Body of pancreas (tissue), 4 donors: ENCODE results near the gene CADM2.

ENCODE experiments used
- POLR2A ChIP-seq, 3 donors: fragments of 450-650 bp; IDR thresholded peaks; one replicate each; pipeline ENCODE4 v1.6.1; 2016; ENCODE audit warnings: antibody characterized with exemption in 3 of 3, mild to moderate bottlenecking in 2 of 3
- TF ChIP-seq, protein P1 (sequence below), 7 experiments: fragments of 450-650 bp in 4 of 7; fragments of 200-600 bp in 3 of 7; sonication (generic) in 3 of 7; IDR thresholded peaks; one replicate each; pipeline ENCODE4 v1.5.1; 2016 to 2019; ENCODE audit warnings: antibody characterized with exemption in 7 of 7

DNA sequence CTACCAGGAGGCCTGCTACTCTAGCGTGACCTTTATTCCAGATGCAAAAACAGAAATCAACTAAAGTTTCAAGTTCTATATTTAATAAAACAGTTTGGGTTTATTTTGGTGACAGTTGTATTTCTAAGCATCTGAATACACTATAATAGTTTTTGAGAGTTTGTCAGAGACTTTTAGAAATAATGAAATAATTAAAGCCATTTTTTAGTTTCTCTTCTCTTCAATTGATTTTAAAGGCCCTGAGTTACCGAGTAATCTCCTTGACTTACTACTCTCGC lies 523.4 kb downstream of the CADM2 start:
- TF ChIP-seq, protein P1, sequence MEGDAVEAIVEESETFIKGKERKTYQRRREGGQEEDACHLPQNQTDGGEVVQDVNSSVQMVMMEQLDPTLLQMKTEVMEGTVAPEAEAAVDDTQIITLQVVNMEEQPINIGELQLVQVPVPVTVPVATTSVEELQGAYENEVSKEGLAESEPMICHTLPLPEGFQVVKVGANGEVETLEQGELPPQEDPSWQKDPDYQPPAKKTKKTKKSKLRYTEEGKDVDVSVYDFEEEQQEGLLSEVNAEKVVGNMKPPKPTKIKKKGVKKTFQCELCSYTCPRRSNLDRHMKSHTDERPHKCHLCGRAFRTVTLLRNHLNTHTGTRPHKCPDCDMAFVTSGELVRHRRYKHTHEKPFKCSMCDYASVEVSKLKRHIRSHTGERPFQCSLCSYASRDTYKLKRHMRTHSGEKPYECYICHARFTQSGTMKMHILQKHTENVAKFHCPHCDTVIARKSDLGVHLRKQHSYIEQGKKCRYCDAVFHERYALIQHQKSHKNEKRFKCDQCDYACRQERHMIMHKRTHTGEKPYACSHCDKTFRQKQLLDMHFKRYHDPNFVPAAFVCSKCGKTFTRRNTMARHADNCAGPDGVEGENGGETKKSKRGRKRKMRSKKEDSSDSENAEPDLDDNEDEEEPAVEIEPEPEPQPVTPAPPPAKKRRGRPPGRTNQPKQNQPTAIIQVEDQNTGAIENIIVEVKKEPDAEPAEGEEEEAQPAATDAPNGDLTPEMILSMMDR (IDR thresholded peaks at IDR 0.05), result no peak
- no peak for TF ChIP-seq POLR2A (IDR thresholded peaks at IDR 0.05)
